GM12801 (cell line): Measurements from ENCODE around the gene MAP2.

Experiments used
- CTCF ChIP-seq: IDR thresholded peaks from one replicate; pipeline ENCODE4 v1.5.1; 2011; ENCODE audit warnings: control low read depth; ENCODE audit not compliant: insufficient read length; ENCODE audit errors: extremely low read depth

Gene MAP2

DNA sequence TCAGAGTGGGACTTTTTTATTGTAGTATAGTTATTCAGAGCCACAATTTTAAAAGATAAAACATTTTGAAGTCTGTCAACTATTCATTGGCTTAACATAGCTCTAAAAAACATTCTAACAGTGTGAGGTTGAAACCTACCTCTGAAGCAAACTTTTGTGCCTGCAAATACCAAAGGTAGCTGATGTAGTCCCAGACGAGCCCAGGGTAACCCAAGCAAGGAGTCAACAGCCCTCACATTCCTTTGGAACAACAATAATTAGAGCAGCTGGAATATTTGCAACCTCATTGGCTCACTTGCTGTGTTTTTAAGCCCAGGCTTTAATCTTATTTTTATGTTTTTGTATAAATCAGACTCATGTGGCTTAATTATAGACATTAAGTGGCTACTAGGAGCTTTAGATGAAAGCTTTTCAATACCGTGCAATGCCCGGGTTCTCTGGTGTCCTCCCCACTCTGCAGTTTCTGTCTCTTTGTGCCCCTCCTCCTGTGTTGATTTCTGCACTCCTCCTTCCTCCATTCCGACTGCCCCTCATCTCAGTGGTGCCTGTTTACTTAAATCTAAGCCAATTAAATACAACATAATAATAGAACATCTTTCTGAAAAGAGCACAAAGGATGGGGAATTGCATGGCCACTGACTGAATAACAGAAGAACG lies 189.9 kb downstream of the MAP2 start:
- no peak for TF ChIP-seq CTCF

DNA sequence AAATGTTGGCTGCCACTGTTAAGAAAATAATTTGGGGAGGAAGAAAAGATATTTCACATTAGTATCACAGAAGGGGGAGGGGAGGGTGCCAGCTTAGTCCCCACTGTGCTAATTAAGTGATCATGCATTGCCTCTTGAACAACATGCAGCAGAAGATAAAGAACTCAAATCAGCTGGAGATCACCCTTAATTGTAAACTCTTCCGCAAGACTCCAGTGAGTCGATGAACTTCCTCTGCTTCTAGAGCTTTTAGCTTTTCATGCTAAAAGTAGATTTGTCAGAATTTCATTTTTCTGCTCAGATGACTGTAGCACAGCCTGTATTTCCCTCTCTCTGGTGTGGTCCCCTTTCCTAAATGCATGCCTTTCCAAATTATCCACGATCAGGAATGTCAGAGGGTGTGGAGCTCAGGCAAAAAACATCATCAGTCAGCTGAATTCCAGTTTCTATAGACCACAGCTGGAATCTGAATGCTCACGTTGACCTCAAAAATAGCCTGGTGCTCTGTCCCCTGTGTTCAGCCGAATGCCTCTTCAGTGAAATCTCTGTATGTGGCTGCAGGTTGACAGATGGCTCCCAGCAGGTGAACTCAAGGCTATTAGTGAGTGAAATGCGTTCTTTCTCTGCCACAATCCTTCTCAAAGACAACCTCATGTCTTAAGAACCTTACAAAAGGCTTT lies 191.0 kb downstream of the MAP2 start:
- TF ChIP-seq CTCF: no peak

GRCh38 chr2:209619782-209620181 lies 195.9 kb downstream of the MAP2 start:
- TF ChIP-seq CTCF: no peak

DNA sequence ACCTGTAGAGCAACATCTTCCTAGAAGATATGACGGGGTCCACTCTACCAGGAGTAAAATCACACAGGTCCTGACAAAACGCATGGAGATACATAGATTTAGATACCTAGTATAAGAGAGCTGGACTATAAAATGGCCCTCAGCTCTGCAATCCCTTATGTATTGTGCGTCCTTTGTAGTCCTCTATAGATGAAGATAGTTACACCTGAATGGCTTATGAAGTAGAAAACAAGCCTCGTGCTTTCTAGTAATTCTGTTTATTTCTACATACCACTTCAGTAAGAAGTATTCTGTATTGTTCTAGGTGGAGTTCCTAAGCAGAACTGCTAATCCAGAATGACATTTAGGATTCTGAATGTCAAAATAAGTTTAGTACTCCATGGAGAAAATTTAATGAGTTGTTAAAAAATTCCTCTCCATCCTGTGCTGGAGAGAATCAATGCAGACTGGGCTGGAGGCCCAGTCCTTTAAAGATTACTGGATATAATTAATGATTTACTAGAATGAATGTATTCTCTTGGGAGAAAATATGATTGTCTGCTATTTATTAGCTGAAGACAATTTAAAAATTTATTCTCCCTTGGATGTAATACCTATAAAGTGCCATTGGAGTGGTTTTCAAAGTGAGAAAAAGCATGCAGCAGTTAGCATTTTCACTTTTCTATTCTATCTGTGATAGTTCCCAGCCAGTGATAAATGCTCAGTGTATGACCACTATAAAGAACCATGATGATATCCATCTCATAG lies 200.5 kb downstream of the MAP2 start:
- TF ChIP-seq CTCF: no peak

DNA sequence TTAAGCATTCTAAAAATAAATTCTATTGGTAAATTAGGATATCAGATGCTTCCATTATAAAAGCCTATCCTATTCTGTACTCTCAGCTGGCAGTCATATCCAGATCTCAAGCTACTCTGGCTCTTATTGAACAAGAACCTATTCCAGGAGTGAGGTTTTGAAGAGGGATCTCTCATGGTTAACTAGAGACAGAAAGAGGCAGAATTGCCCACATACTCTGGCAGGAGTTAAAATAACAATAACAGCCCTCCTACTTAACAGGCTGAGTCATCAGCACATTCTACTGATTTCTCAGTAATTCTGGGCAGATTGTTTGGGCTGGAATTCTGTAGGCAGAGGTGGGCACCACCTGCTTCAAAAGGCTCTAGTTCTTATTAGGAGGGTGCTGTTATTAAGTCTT lies 205.8 kb downstream of the MAP2 start:
- TF ChIP-seq CTCF: no peak

DNA sequence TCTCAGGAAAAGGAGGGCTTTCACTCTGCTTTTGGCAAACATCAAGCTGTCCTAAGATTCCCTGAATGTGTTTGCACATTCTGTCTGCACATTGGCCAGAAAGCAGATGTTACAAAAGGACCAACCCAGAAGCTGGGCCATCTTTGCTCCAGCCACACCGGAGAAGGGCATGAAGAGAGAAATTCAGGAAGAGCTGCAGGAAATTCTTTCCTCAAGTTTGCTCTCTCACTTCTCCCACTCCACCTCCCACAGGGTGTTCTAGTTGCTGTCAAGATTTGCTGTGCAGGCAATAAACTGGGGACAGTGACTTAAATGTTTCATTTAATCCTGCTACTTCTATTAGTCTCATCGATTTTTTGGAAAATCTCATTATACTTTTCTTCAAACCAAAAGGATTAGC lies 210.1 kb downstream of the MAP2 start:
- no peak for TF ChIP-seq CTCF

DNA sequence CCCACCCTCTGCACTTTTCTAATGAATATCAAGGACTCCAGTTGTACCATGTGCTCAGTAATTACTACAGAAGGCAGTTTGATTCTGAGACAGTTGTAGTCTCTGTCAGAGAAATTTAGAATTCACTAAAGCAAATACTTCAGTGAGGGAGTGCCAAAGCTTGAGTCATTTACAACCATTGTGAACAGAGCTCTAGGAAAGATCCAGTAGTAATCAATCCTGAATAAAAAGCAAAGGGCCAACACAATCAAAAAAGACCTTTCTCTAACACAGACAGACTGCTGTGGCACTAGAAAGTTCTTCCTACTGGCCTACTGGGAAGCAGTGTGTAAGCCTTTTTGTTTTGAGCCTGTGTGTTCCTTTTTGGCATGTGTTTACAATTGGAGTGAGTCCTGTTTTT lies 212.2 kb downstream of the MAP2 start:
- TF ChIP-seq CTCF: no peak
